Right lung (tissue), 5 donors: ENCODE results near the gene GRIA1. TPM values are rescaled to one million over a fixed set of nuclear protein-coding genes. Genes with fewer than 3 reads are reported as not detected.
"Not testable (repeated sequence)": the region's sequence is repeated elsewhere in the genome, so short reads cannot be mapped to it uniquely, and the experiment has no call there.

Experiments used
- DNase-seq, 2 donors: peaks; one replicate each; pipeline ENCODE4 v3.0.0-alpha.2; 2013
- polyA plus RNA-seq, 5 donors: library from polyadenylated mRNA; unstranded; fragments of 120-200 nt; gene quantifications; one replicate each; pipeline versions ENCODE4 v1.2.1 to v1.2.3, GENCODE V29; 2013; ENCODE audit warnings: inconsistent platforms in 1 of 5, low replicate concordance in 1 of 5; ENCODE audit not compliant: insufficient read length in 5 of 5, insufficient read depth in 1 of 5

The GRIA1 gene
- polyA plus RNA-seq, 5 donors, result 9.5 to 18.0 (median 13.1) TPM

DNA sequence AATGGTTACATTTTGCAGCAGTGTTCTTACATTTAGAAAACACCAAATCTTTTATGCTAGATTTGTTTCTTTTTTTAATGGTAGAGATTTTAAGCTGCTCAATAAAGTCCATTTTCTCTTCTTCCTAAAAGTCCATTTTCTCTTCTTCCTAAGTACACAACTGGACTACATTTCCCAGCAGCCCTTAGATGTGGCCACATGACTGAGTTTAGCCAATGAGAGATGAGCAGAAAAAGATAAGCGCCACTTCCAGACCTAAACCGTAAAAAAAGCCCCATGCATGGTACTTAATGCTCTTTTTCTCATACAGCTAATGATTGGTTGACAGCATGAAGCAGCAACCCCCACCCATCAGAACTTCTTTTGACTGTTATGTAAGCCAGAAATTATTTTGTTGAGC is 341.5 kb downstream of the GRIA1 start:
- DNase-seq, result peak in 1 of 2 donors; percentile 4

DNA sequence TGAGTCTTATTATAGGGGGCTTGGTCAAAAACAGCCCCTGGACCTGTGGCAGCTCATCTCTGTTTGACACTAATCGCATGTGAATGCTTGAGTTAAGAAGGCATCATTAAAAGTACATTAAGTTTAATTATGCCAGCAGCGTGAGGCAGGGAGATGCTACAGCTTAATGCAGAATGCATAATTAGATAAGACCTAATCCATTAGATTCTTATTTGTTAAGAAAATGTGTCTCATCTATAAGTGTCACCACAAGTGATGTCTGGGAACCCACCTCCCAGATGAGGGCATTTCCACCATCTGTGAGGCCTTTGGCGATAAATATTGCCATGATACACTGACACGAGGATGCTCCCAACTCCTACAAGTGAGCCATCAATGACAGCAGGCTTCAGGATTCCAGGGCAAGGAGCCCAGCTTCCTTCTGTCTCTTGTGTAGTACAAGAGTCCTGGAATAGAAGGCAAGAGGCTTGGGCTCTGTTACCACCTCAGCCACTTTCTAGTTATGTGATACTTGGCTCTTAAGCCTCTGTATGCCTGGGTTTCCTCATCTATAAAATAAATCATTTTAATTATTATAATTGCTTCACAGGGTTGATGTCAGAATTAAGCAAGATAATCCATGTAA is 345.5 kb downstream of the GRIA1 start:
- DNase-seq, result no peak

DNA sequence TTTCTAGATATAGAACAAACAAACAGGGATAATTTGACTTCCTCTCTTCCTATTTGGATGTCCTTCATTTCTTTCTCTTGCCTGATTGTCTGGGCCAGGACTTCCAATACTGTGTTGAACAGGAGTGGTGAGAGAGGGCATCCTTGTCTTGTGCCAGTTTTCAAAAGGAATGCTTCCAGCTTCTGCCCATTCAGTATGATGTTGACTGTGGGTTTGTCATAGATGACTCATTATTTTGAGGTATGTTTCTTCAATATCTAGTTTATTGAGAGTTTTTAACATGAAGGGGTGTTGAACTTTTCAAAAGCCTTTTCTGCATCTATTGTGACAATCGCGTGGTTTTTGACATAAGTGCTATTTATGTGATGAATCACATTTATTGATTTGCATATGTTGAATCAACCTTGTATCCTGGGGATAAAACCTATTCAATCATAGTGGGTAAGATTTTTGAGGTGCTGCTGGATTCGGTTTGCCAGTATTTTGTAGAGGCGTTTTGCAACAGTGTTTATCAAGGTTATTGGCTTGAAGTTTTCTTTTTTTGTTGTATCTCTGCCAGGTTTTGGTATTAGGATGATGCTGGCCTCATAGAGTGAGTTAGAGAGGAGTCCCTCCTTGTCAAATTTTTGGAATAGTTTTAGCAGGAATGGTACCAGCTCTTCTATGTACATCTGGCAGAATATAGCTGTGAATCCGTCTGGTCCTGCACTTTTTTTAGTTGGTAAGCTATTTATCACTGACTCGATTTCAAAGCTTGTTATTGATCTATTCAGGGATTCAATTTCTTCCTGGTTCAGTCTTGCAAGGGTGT is 359.0 kb downstream of the GRIA1 start:
- not testable (repeated sequence) for DNase-seq

DNA sequence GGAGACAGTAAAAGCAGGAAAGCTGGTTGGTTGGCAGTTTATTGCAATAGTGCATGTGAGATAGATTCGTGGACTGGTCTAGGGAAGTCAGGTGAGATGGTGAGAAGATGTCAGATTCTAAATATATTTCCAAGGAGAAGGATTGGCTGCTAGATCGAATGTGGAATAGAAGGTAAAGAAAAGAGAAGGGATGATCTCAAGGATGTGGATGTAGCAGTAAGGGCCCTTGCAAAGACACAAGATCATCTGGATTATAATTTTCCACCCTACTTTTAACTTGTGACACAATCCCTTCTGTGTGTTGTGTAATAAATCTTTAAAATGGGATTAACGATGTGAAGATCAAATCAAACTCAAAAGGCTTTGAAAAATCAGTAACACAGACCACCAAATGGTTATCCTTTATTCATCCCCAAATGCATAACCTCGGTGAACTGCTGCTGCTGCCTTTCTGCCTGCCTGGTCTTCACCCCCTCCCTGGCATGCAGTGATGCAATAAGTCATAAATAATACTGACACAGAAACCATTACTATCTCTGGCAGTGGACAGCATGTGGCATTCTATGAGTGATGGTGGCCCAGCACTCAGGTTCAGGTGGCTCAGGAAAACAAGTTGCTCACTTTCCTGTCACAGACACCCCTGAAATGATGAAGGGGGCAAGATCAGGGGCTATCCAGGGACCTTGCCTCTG is 369.9 kb downstream of the GRIA1 start:
- DNase-seq, result no peak

DNA sequence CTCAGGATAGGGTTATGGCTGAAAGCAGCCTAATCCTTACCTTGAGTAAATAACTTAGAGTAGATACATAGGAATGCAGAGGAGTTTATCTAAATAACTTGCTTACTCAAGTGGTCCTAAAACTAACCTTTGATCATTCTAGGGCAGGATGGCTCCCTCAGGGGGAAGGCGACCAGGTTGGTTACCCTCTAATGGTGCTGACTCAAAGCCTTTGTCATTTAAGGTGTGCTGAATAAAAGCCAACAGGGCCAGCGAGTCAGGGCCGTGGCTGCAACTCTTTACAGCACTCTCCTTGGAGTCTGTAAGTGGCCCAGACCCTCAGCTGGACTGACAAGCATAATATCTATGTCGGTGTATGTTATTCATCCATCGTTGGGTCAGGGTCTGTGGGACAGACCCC is 372.4 kb downstream of the GRIA1 start:
- not testable (repeated sequence) for DNase-seq
